ENCODE results near the gene PNMT. TPM values are rescaled to one million over a fixed set of nuclear protein-coding genes. Genes with fewer than 3 reads are reported as not detected.

Gene PNMT
- total and polyA plus RNA-seq, 2 experiments from 2014 or later: 1.9 to 2.5 TPM

GRCh38 chr17:39661744-39662541, 6.3 kb upstream of the PNMT start:
- no peaks in the 10 kb centered on the region; the same call in 1 of the 2 replicates for H4K20me1 ChIP-seq (replicated peaks; ENCODE audit: insufficient read depth)
- ATAC-seq (no peak), DNase-seq (ENCODE audit: low spot score) (no peak)
- H3K4me1 ChIP-seq (ENCODE audit: insufficient read depth): peaks cover 38% of the 10 kb centered on the region
- peaks cover 3% of the 10 kb centered on the region for H3F3A ChIP-seq (replicated peaks; ENCODE audit: low read depth)
- no peak overlapping the region for H2AFZ ChIP-seq
- Mint-ChIP-seq H3K27ac (no peak overlapping the region), H3K36me3 (ENCODE audit: low read depth) (peaks cover 14% of the 10 kb centered on the region; the same call in 2 of the 3 replicates), H3K4me3 (no peak overlapping the region), H3K27me3 (ENCODE audit: insufficient read depth, low read depth, poor library complexity) (peaks cover 13% of the 10 kb centered on the region), H3K9me3 (no peaks in the 10 kb centered on the region; the same call in 2 of the 3 replicates), H3K4me1 (peaks cover 49% of the 10 kb centered on the region)
- H3K4me3 ChIP-seq: no peak overlapping the region
- H3K36me3 ChIP-seq (ENCODE audit: insufficient read depth): no peaks in the 10 kb centered on the region
- no peaks in the 10 kb centered on the region for H3K79me2 ChIP-seq (replicated peaks; ENCODE audit: insufficient read depth)
- H3K4me2 ChIP-seq: no peak overlapping the region
- H3K27me3 ChIP-seq (ENCODE audit: insufficient read depth): peaks cover 13% of the 10 kb centered on the region
- H3K27ac ChIP-seq (ENCODE audit: low read depth): no peak overlapping the region
- TF ChIP-seq ZNF462 (CRISPR knock-in tag; IDR thresholded peaks at IDR 0.05): no peak
- no peaks in the 10 kb centered on the region for H3K9me2 ChIP-seq (ENCODE audit: insufficient read depth)

GRCh38 chr17:39662551-39663339, 5.5 kb upstream of the PNMT start:
- peaks cover 48% of the 10 kb centered on the region for H3K4me1 Mint-ChIP-seq
- Histone ChIP-seq H4K20me1 (replicated peaks; ENCODE audit: insufficient read depth) (no peaks in the 10 kb centered on the region; the same call in 1 of the 2 replicates), H3K27ac (ENCODE audit: low read depth) (0 out of 2 replicates have a peak overlapping the region, but pooled peaks have one; percentile 59), H3K9me2 (ENCODE audit: insufficient read depth) (no peaks in the 10 kb centered on the region), H3K36me3 (ENCODE audit: insufficient read depth) (no peaks in the 10 kb centered on the region), H3K27me3 (ENCODE audit: insufficient read depth) (peaks cover 21% of the 10 kb centered on the region), H2AFZ (no peak overlapping the region), H3K79me2 (replicated peaks; ENCODE audit: insufficient read depth) (no peaks in the 10 kb centered on the region), H3F3A (replicated peaks; ENCODE audit: low read depth) (peaks cover 3% of the 10 kb centered on the region), H3K4me2 (no peak overlapping the region), H3K4me3 (peak overlapping the region; percentile 51; the same call in 1 of the 2 replicates), H3K4me1 (ENCODE audit: insufficient read depth) (peaks cover 42% of the 10 kb centered on the region)
- H3K36me3 Mint-ChIP-seq (ENCODE audit: low read depth): peaks cover 14% of the 10 kb centered on the region; the same call in 2 of the 3 replicates
- H3K9me3 Mint-ChIP-seq: no peaks in the 10 kb centered on the region; the same call in 2 of the 3 replicates
- ATAC-seq: no peak
- peaks cover 15% of the 10 kb centered on the region for H3K27me3 Mint-ChIP-seq (ENCODE audit: insufficient read depth, low read depth, poor library complexity)
- DNase-seq (ENCODE audit: low spot score): peak; percentile 46
- no peak overlapping the region for H3K27ac Mint-ChIP-seq
- no peak overlapping the region for H3K4me3 Mint-ChIP-seq
- no peak for TF ChIP-seq STAT1 (IDR thresholded peaks at IDR 0.05; ENCODE audit: unreplicated experiment)
- TF ChIP-seq POLR2AphosphoS5 (IDR thresholded peaks at IDR 0.05; ENCODE audit: low read depth): no peak
- no peak for TF ChIP-seq EZH2phosphoT487 (IDR thresholded peaks at IDR 0.05; ENCODE audit: unreplicated experiment)
- TF ChIP-seq JUNB (IDR thresholded peaks at IDR 0.05; ENCODE audit: unreplicated experiment): no peak
